Choroid plexus epithelial cell (primary cell): Measurements from ENCODE around the gene ARHGAP23.
A peak's percentile ranks its signal among the peaks of the same experiment; 100 is the strongest.

Source experiments
- DNase-seq: peaks from one replicate; pipeline ENCODE4 v3.0.0-alpha.2; 2010; ENCODE audit warnings: low read depth
- H3K4me3 ChIP-seq: 2 replicates; pipeline ENCODE4 v1.5.1; 2011; ENCODE audit warnings: low read depth, mild to moderate bottlenecking, control low read depth, low read length, moderate library complexity
- CTCF ChIP-seq: conservative IDR thresholded peaks from 2 replicates; pipeline ENCODE4 v1.5.1; 2011; ENCODE audit warnings: low read depth, mild to moderate bottlenecking, control low read depth, inconsistent platforms, low read length, moderate library complexity

ARHGAP23 gene

GRCh38 chr17:38427160-38427949, 909 bp upstream of the ARHGAP23 start:
- no peak for TF ChIP-seq CTCF
- no peak for DNase-seq
- H3K4me3 ChIP-seq: peak overlapping the region; percentile 80

GRCh38 chr17:38428643-38429371, 543 bp downstream of the ARHGAP23 start:
- peak; percentile 38 for DNase-seq
- peak overlapping the region; percentile 80 for H3K4me3 ChIP-seq
- no peak for TF ChIP-seq CTCF

DNA sequence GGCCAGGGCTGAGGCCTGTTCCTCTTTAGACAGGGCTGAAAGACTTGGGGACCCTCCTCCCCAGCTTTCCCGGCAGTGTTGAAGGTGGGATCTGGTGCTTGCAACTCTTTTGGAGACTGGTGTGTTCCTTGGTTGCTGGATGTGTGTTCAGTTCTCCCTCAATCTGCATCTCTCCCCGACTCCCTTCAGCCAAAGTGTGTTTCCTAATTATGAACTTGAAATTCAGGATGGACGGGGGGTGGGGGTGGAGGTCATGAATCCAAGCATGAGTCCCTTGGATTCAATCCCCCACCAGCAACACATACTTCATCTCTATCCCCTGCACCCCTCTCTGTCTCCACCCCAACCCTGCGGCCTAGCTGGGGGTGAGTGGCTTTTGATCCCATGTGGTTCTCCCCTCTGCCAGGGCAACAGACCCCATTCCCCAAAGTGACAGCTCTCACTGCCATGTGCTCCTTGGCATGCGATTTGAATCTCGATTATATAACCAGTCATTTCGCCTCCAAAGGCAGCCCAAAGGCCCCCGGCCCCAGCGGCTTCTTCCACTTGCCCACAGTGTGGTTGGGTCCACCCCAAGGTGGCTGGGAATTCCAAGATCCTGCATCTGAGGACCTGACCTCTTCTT, 1.3 kb downstream of the ARHGAP23 start:
- peak overlapping the region; percentile 80 for H3K4me3 ChIP-seq
- DNase-seq: no peak
- no peak for TF ChIP-seq CTCF

- DNase-seq: peak; percentile 78
These were observed 2.1 kb downstream of the ARHGAP23 start for GRCh38 chr17:38430316-38430715.

GRCh38 chr17:38430822-38431221, 2.6 kb downstream of the ARHGAP23 start:
- no peak for DNase-seq
- no peak for TF ChIP-seq CTCF
- no peak overlapping the region for H3K4me3 ChIP-seq

More at GRCh38 chr17:38430316-38430715, 2.1 kb downstream of the ARHGAP23 start:
- H3K4me3 ChIP-seq: peak overlapping the region; percentile 28
- TF ChIP-seq CTCF: no peak

- no peak for TF ChIP-seq CTCF
- H3K4me3 ChIP-seq: no peak overlapping the region
- no peak for DNase-seq
These were observed 3.3 kb downstream of the ARHGAP23 start for GRCh38 chr17:38431346-38432145.
